MM.1S (cell line): ENCODE results near the gene AWAT1.
"Not testable (repeated sequence)": the region's sequence is repeated elsewhere in the genome, so short reads cannot be mapped to it uniquely, and the experiment has no call there.

Experiments used
- DNase-seq: peaks from one replicate; pipeline ENCODE4 v3.0.0-alpha.2; 2015
- H2AFZ ChIP-seq: fragments of 300-600 bp; sonication (generic); 2 replicates; pipeline ENCODE4 v1.6.0; 2016; ENCODE audit warnings: antibody characterized with exemption, low read length
- H3F3A ChIP-seq: fragments of 300-600 bp; sonication (generic); 2 replicates; pipeline ENCODE4 v1.6.1; 2016; ENCODE audit warnings: mild to moderate bottlenecking, antibody characterized with exemption, low read length, moderate library complexity, mixed read lengths; ENCODE audit not compliant: insufficient read depth
- H3K27ac ChIP-seq: fragments of 300-600 bp; sonication (generic); 2 replicates; pipeline ENCODE4 v1.5.1; 2016; ENCODE audit warnings: mild to moderate bottlenecking, low read length
- H3K27me3 ChIP-seq: fragments of 300-600 bp; sonication (generic); replicated peaks from 2 replicates; pipeline ENCODE4 v1.6.0; 2016; ENCODE audit warnings: low read length; ENCODE audit not compliant: insufficient read depth
- H3K36me3 ChIP-seq: fragments of 300-600 bp; sonication (generic); replicated peaks from 2 replicates; pipeline ENCODE4 v1.6.1; 2016; ENCODE audit warnings: mild to moderate bottlenecking, low read length, mixed read lengths; ENCODE audit not compliant: insufficient read depth
- H3K4me1 ChIP-seq: fragments of 300-600 bp; sonication (generic); 2 replicates; pipeline ENCODE4 v1.6.1; 2016; ENCODE audit warnings: low read length, mixed read lengths
- H3K4me2 ChIP-seq: fragments of 300-600 bp; sonication (generic); 2 replicates; pipeline ENCODE4 v1.6.0; 2016; ENCODE audit warnings: low read depth, low read length
- H3K4me3 ChIP-seq: fragments of 300-600 bp; sonication (generic); 2 replicates; pipeline ENCODE4 v1.5.1; 2016; ENCODE audit warnings: low read length, mixed read lengths
- H3K79me2 ChIP-seq: fragments of 300-600 bp; sonication (generic); 2 replicates; pipeline ENCODE4 v1.6.1; 2016; ENCODE audit warnings: mixed run types, low read length, mixed read lengths
- H3K9ac ChIP-seq: fragments of 300-600 bp; sonication (generic); 2 replicates; pipeline ENCODE4 v1.6.1; 2016; ENCODE audit warnings: low read length, mixed read lengths
- H3K9me2 ChIP-seq: fragments of 300-600 bp; sonication (generic); replicated peaks from 2 replicates; pipeline ENCODE4 v1.6.1; 2016; ENCODE audit warnings: mild to moderate bottlenecking, low read length, mixed read lengths; ENCODE audit not compliant: insufficient read depth
- H3K9me3 ChIP-seq: fragments of 300-600 bp; sonication (generic); replicated peaks from 2 replicates; pipeline ENCODE4 v1.6.1; 2016; ENCODE audit warnings: mild to moderate bottlenecking, low read length, mixed read lengths; ENCODE audit not compliant: insufficient read depth
- H4K20me1 ChIP-seq: fragments of 300-600 bp; sonication (generic); 2 replicates; pipeline ENCODE4 v1.6.1; 2016; ENCODE audit warnings: mild to moderate bottlenecking, low read length, moderate library complexity, mixed read lengths; ENCODE audit not compliant: insufficient read depth
- EZH2 ChIP-seq: fragments of 300-600 bp; sonication (generic); optimal IDR thresholded peaks from 2 replicates; pipeline ENCODE3; 2017; ENCODE audit warnings: low read depth, mild to moderate bottlenecking, antibody characterized with exemption, low read length, mixed read lengths
- EZH2phosphoT487 ChIP-seq: fragments of 300-600 bp; sonication (generic); IDR thresholded peaks from 2 replicates; pipeline ENCODE4 v1.6.1; 2018; ENCODE audit warnings: antibody characterized with exemption, low read length
- TF ChIP-seq, protein P1 (sequence below): fragments of 300-600 bp; sonication (generic); IDR thresholded peaks from 2 replicates; pipeline ENCODE4 v1.5.1; 2016; ENCODE audit warnings: antibody characterized with exemption, low read length, mixed read lengths

Gene AWAT1

DNA sequence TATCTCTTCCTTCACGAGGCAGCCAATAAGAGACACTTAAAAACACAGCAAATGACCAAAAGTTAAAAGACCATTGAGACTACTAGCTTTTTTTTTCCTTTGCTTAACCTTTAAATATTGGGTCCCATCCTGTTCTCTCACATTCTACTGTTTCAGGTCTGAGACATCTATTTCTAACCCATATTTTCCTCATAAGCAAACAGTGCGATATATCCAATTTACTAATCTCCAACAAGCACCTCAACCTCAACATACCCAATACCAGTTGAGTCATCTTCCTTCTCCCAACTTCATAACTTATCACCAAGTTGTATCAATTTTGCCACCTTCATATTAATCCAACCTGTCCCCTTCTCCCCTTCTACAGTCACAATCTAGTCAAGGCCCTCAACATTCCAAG, 7.0 kb downstream of the AWAT1 start:
- H3K4me3 ChIP-seq, result no peak overlapping the region
- H4K20me1 ChIP-seq, result no peaks in the 10 kb centered on the region
- no peak overlapping the region for H3K4me2 ChIP-seq
- H3K9me2 ChIP-seq, result no peaks in the 10 kb centered on the region
- H3K9ac ChIP-seq, result no peak overlapping the region
- DNase-seq, result no peak
- H3K36me3 ChIP-seq, result no peaks in the 10 kb centered on the region
- no peak overlapping the region for H2AFZ ChIP-seq
- H3F3A ChIP-seq, result no peaks in the 10 kb centered on the region
- no peaks in the 10 kb centered on the region for H3K9me3 ChIP-seq
- no peaks in the 10 kb centered on the region for H3K79me2 ChIP-seq
- no peaks in the 10 kb centered on the region for H3K4me1 ChIP-seq
- no peaks in the 10 kb centered on the region for H3K27me3 ChIP-seq
- H3K27ac ChIP-seq, result no peak overlapping the region
- TF ChIP-seq, protein P1, sequence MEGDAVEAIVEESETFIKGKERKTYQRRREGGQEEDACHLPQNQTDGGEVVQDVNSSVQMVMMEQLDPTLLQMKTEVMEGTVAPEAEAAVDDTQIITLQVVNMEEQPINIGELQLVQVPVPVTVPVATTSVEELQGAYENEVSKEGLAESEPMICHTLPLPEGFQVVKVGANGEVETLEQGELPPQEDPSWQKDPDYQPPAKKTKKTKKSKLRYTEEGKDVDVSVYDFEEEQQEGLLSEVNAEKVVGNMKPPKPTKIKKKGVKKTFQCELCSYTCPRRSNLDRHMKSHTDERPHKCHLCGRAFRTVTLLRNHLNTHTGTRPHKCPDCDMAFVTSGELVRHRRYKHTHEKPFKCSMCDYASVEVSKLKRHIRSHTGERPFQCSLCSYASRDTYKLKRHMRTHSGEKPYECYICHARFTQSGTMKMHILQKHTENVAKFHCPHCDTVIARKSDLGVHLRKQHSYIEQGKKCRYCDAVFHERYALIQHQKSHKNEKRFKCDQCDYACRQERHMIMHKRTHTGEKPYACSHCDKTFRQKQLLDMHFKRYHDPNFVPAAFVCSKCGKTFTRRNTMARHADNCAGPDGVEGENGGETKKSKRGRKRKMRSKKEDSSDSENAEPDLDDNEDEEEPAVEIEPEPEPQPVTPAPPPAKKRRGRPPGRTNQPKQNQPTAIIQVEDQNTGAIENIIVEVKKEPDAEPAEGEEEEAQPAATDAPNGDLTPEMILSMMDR, result no peak
- TF ChIP-seq EZH2, result no peak
- no peak for TF ChIP-seq EZH2phosphoT487

DNA sequence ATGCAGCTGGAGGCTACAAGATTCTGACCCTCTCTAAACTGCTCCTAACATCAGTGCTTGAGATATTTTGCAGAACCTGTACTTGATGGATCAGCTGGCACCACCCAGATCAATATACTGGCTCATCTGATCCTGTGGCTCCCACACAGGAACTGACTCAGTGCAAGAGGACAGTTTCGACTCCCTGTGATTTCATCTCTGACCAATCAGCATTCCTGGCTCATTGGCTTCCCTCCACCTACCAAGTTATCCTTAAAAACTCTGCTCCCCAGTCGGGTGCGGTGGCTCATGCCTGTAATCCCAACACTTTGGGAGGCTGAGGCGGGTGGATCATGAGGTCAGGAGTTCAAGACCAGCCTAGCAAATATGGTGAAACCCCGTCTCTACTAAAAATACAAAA, 9.1 kb downstream of the AWAT1 start:
- H4K20me1 ChIP-seq, H3K36me3 ChIP-seq, H3F3A ChIP-seq, H3K4me3 ChIP-seq, H3K4me1 ChIP-seq, H2AFZ ChIP-seq, H3K27me3 ChIP-seq, H3K9me3 ChIP-seq, H3K27ac ChIP-seq, H3K4me2 ChIP-seq, DNase-seq, H3K9me2 ChIP-seq, H3K9ac ChIP-seq, H3K79me2 ChIP-seq: not testable (repeated sequence)

DNA sequence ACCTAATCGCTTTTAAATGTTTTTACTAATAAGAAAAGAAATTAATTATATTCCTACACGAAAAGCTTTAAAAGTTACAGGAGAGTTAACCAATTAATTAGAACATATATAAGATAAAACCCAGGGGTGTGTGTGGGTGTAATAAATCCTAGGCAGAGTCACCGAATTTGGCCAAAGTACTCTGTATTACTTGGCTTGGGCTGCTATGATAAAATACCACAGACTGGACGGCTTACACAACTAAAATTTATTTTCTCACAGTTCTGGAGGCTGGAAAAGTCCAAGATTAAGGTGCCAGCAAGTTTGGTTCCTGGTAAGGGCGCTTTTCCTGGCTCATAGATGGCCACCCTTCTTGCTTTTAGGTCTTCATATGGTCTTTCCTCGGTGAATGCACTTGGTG, 10.4 kb downstream of the AWAT1 start:
- no peak overlapping the region for H3K4me3 ChIP-seq
- H3K79me2 ChIP-seq, result no peaks in the 10 kb centered on the region
- H3K4me2 ChIP-seq, result no peak overlapping the region
- H3K27me3 ChIP-seq, result no peaks in the 10 kb centered on the region
- no peak overlapping the region for H3K9ac ChIP-seq
- no peaks in the 10 kb centered on the region for H3K4me1 ChIP-seq
- TF ChIP-seq, protein P1, result no peak
- TF ChIP-seq EZH2phosphoT487, result no peak
- TF ChIP-seq EZH2, result no peak
- H3K36me3 ChIP-seq, result no peaks in the 10 kb centered on the region
- no peaks in the 10 kb centered on the region for H3F3A ChIP-seq
- no peak overlapping the region for H3K27ac ChIP-seq
- H4K20me1 ChIP-seq, result no peaks in the 10 kb centered on the region
- H3K9me2 ChIP-seq, result no peaks in the 10 kb centered on the region
- DNase-seq, result no peak
- H3K9me3 ChIP-seq, result no peaks in the 10 kb centered on the region
- H2AFZ ChIP-seq, result no peak overlapping the region

DNA sequence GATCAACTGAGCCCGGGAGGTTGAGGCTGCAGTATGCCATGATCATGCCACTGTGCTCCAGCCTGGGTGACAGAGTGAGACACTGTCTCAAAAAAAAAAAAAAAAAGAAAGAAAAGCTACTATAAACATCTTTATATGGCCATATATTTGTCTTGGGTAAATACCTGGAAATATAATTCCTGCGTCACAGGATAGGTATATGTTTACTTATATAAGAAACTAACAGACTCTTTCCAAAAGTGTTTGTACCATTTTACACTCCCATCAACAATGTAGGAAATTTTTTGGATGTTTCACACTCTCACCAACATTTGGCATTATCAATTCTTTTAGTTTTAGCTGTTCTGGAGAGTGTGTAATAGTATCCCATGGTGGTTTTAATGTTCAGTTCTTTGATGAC, 12.8 kb downstream of the AWAT1 start:
- Histone ChIP-seq H3K9ac (no peak overlapping the region), H3K79me2 (no peaks in the 10 kb centered on the region), H3K27me3 (no peaks in the 10 kb centered on the region), H2AFZ (no peak overlapping the region), H3K4me1 (no peaks in the 10 kb centered on the region), H3F3A (no peaks in the 10 kb centered on the region), H3K9me2 (no peaks in the 10 kb centered on the region), H4K20me1 (no peaks in the 10 kb centered on the region), H3K4me2 (no peak overlapping the region), H3K4me3 (no peak overlapping the region), H3K27ac (no peak overlapping the region), H3K9me3 (no peaks in the 10 kb centered on the region), H3K36me3 (no peaks in the 10 kb centered on the region)
- TF ChIP-seq, protein P1, result no peak
- no peak for TF ChIP-seq EZH2phosphoT487
- DNase-seq, result no peak
